Panc1 (cell line): Measurements from ENCODE around the gene PLCB4. TPM values are rescaled to one million over a fixed set of nuclear protein-coding genes. Genes with fewer than 3 reads are reported as not detected.

Source experiments
- ATAC-seq: fragments of 200-7000 bp; cut with Tn5 transposase; 2 replicates; pipeline ENCODE4 v1.9.1; 2020; ENCODE audit warnings: mild to moderate bottlenecking, moderate library complexity
- BruUV-seq: library from RNA; stranded (reverse); fragments of 400-500 nt; replicated peaks from 2 replicates; lab custom pipeline; 2021; lab: Mats Ljungman, UMichigan
- CTCF ChIA-PET: fragments of 300-600 bp; sonication (Branson Sonifier 250); formaldehyde crosslinking; loops from one replicate; lab custom pipeline; 2022; ENCODE audit warnings: antibody characterized with exemption; lab: Charles Lee
- POLR2A ChIA-PET: fragments of 300-600 bp; sonication (Branson Sonifier 250); formaldehyde crosslinking; loops from one replicate; lab custom pipeline; 2022; ENCODE audit warnings: antibody characterized with exemption; lab: Charles Lee
- DNase-seq: peaks from one replicate; pipeline ENCODE4 v3.0.0-alpha.2; 2010; ENCODE audit warnings: low read depth, low spot score
- H3K27ac ChIP-seq: 2 replicates; pipeline ENCODE4 v1.5.1; 2011; ENCODE audit warnings: mild to moderate bottlenecking, low read length, inconsistent platforms
- H3K27me3 ChIP-seq: fragments of 200-500 bp; sonication (Bioruptor generic); 2 replicates; pipeline ENCODE4 v1.6.0; 2014; ENCODE audit warnings: low read length, inconsistent platforms; ENCODE audit not compliant: control insufficient read depth, insufficient read depth
- H3K36me3 ChIP-seq: fragments of 200-500 bp; sonication (Bioruptor generic); 2 replicates; pipeline ENCODE4 v1.5.1; 2014; ENCODE audit warnings: inconsistent platforms, mild to moderate bottlenecking, low read length, moderate library complexity; ENCODE audit not compliant: control insufficient read depth, insufficient read depth
- H3K4me1 ChIP-seq: 2 replicates; pipeline ENCODE4 v1.5.1; 2011; ENCODE audit warnings: inconsistent platforms, mild to moderate bottlenecking, low read length, moderate library complexity; ENCODE audit not compliant: control insufficient read depth, insufficient read depth
- H3K4me3 ChIP-seq, 2 experiments: 2 replicates each; pipeline ENCODE4 v1.5.1; 2011 to 2012; ENCODE audit warnings: low read depth in 2 of 2, low read length in 2 of 2, mild to moderate bottlenecking in 2 of 2, inconsistent platforms in 1 of 2, moderate library complexity in 1 of 2
- H3K9me3 ChIP-seq: fragments of 200-500 bp; sonication (Bioruptor generic); 2 replicates; pipeline ENCODE4 v1.5.1; 2014; ENCODE audit warnings: low read depth, mild to moderate bottlenecking, inconsistent platforms, low read length, moderate library complexity; ENCODE audit not compliant: control insufficient read depth, insufficient read depth
- POLR2AphosphoS5 ChIP-seq: IDR thresholded peaks from 2 replicates; pipeline ENCODE4 v1.6.1; 2012; ENCODE audit warnings: mild to moderate bottlenecking, low read depth, low read length, moderate library complexity
- SIN3A ChIP-seq: IDR thresholded peaks from 2 replicates; pipeline ENCODE4 v1.6.1; 2012; ENCODE audit warnings: low read depth, mild to moderate bottlenecking, low read length, moderate library complexity, borderline replicate concordance; ENCODE audit not compliant: insufficient read depth
- TCF7L2 ChIP-seq: IDR thresholded peaks from 2 replicates; pipeline ENCODE4 v1.6.1; 2011; ENCODE audit warnings: mild to moderate bottlenecking, low read depth, low read length, inconsistent platforms
- in situ Hi-C: cut with HindIII; loops from 2 replicates; pipeline ENCODE4 v1.10.0; 2016; ENCODE audit warnings: low sequenced_read_pairs, low pct_unique_long_range_greater_than_20kb
- intact Hi-C: fragments of 100-400 bp; cut with micrococcal nuclease; formaldehyde crosslinking; loops from one replicate; pipeline ENCODE4 v1.10.0; 2022; ENCODE audit not compliant: unreplicated experiment
- total RNA-seq: library from RNA; stranded (reverse); gene quantifications from one replicate; pipeline ENCODE4 v1.2.1, GENCODE V29; 2021; ENCODE audit not compliant: unreplicated experiment
- TF ChIP-seq, protein P1 (sequence below), 2 experiments: IDR thresholded peaks; 2 replicates each; pipeline ENCODE4 v1.6.1; 2011 to 2012; ENCODE audit warnings: low read depth in 2 of 2, control low read depth in 1 of 2, low read length in 1 of 2, mild to moderate bottlenecking in 1 of 2, moderate library complexity in 1 of 2; ENCODE audit not compliant: insufficient read depth in 1 of 2
- TF ChIP-seq, protein P2 (sequence below): fragments of 450-650 bp; IDR thresholded peaks from 2 replicates; pipeline ENCODE4 v1.5.1; 2017; ENCODE audit warnings: mild to moderate bottlenecking

PLCB4 gene
- total RNA-seq, 1 experiment from 2014 or later: 1.5 TPM

DNA sequence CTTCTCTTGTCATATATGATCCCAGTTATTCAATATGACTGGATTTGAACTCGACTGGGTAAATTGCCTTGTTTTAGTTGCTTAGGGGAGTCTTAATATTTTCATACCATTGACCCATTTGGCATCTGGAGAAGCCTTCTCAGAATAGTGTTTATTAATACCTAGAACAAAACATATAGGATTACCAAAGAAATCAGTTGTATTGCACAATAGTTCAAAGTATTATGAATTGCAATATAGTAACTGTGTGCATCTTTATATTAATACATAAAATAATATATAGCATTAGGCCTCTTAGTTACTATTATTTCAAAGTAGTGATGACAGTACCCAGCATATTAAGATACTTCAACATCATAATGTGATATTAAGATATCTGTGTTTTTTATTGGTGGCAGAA is 177.8 kb downstream of the PLCB4 start:
- in situ Hi-C loops: no loop called here
- TF ChIP-seq SIN3A (no peak), POLR2AphosphoS5 (no peak), TCF7L2 (no peak)
- TF ChIP-seq, protein P1, sequence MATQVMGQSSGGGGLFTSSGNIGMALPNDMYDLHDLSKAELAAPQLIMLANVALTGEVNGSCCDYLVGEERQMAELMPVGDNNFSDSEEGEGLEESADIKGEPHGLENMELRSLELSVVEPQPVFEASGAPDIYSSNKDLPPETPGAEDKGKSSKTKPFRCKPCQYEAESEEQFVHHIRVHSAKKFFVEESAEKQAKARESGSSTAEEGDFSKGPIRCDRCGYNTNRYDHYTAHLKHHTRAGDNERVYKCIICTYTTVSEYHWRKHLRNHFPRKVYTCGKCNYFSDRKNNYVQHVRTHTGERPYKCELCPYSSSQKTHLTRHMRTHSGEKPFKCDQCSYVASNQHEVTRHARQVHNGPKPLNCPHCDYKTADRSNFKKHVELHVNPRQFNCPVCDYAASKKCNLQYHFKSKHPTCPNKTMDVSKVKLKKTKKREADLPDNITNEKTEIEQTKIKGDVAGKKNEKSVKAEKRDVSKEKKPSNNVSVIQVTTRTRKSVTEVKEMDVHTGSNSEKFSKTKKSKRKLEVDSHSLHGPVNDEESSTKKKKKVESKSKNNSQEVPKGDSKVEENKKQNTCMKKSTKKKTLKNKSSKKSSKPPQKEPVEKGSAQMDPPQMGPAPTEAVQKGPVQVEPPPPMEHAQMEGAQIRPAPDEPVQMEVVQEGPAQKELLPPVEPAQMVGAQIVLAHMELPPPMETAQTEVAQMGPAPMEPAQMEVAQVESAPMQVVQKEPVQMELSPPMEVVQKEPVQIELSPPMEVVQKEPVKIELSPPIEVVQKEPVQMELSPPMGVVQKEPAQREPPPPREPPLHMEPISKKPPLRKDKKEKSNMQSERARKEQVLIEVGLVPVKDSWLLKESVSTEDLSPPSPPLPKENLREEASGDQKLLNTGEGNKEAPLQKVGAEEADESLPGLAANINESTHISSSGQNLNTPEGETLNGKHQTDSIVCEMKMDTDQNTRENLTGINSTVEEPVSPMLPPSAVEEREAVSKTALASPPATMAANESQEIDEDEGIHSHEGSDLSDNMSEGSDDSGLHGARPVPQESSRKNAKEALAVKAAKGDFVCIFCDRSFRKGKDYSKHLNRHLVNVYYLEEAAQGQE (IDR thresholded peaks at IDR 0.05; ENCODE audit: insufficient read depth in 1 of 2, low read depth in 2 of 2, low read length in 1 of 2): no peak
- TF ChIP-seq, protein P2, sequence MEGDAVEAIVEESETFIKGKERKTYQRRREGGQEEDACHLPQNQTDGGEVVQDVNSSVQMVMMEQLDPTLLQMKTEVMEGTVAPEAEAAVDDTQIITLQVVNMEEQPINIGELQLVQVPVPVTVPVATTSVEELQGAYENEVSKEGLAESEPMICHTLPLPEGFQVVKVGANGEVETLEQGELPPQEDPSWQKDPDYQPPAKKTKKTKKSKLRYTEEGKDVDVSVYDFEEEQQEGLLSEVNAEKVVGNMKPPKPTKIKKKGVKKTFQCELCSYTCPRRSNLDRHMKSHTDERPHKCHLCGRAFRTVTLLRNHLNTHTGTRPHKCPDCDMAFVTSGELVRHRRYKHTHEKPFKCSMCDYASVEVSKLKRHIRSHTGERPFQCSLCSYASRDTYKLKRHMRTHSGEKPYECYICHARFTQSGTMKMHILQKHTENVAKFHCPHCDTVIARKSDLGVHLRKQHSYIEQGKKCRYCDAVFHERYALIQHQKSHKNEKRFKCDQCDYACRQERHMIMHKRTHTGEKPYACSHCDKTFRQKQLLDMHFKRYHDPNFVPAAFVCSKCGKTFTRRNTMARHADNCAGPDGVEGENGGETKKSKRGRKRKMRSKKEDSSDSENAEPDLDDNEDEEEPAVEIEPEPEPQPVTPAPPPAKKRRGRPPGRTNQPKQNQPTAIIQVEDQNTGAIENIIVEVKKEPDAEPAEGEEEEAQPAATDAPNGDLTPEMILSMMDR: no peak

DNA sequence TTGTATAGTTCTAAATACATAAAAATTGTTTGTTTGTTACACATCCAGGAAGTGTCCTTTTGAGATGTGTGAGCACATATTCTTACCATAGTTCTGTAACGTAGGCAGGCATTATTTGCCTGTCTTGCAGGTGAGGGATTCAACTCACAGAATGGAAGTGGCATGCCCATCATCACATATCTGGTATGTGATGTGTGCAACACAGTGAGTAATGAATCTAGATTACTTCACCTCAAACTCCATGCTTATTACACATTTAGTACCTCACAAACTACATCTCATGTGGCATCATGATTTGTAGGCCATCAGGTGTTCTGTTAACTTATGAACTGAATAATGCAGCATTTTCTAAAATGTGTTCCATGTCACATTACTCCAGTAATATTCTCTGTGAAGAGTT is 181.6 kb downstream of the PLCB4 start:
- TF ChIP-seq, protein P1 (IDR thresholded peaks at IDR 0.05; ENCODE audit: insufficient read depth in 1 of 2, low read depth in 2 of 2, low read length in 1 of 2): no peak
- TF ChIP-seq TCF7L2: no peak
- no peak for TF ChIP-seq POLR2AphosphoS5
- no peak for TF ChIP-seq SIN3A
- TF ChIP-seq, protein P2: no peak
- in situ Hi-C loops: no loop called here
- intact Hi-C loops: no loop called here
- no peak overlapping the region for H3K4me3 ChIP-seq
- no peaks in the 10 kb centered on the region for H3K4me1 ChIP-seq
- no peaks in the 10 kb centered on the region for H3K9me3 ChIP-seq
- no peak for ATAC-seq
- ChIA-PET CTCF (no interaction called here), POLR2A (no interaction called here)
- BruUV-seq: no TSS peak
- H3K27ac ChIP-seq: no peak overlapping the region
- DNase-seq: no peak
- no peaks in the 10 kb centered on the region for H3K36me3 ChIP-seq
- H3K27me3 ChIP-seq: no peaks in the 10 kb centered on the region

More for the DNA sequence above, 177.8 kb downstream of the PLCB4 start:
- BruUV-seq: no TSS peak
- ChIA-PET POLR2A (no interaction called here), CTCF (no interaction called here)
- ATAC-seq: no peak
- DNase-seq: no peak
- H3K36me3 ChIP-seq: no peaks in the 10 kb centered on the region
- H3K9me3 ChIP-seq: no peaks in the 10 kb centered on the region
- H3K27ac ChIP-seq: no peak overlapping the region
- H3K4me1 ChIP-seq: no peaks in the 10 kb centered on the region
- intact Hi-C loops: no loop called here
- no peaks in the 10 kb centered on the region for H3K27me3 ChIP-seq
- H3K4me3 ChIP-seq: no peak overlapping the region
